Upper lobe of left lung (tissue), 4 donors: ENCODE data around the gene FBXL7.

Experiments
- CTCF ChIP-seq, 6 experiments: fragments of 450-650 bp in 4 of 6; fragments of 200-600 bp in 2 of 6; sonication (generic) in 2 of 6; IDR thresholded peaks; one replicate each; pipeline ENCODE4 v1.5.1; 2016 to 2019; ENCODE audit warnings: antibody characterized with exemption in 6 of 6
- EP300 ChIP-seq, 4 donors: sonication (generic); formaldehyde crosslinking; IDR thresholded peaks; one replicate each; pipeline ENCODE4 v1.5.1; 2017; ENCODE audit warnings: antibody characterized with exemption in 4 of 4, control low read depth in 2 of 4
- POLR2AphosphoS5 ChIP-seq, 2 donors: sonication (generic); formaldehyde crosslinking; IDR thresholded peaks; one replicate each; pipeline ENCODE4 v1.5.1; 2017; ENCODE audit warnings: antibody characterized with exemption in 2 of 2

- TF ChIP-seq POLR2AphosphoS5 (IDR thresholded peaks at IDR 0.05) (no peak), CTCF (IDR thresholded peaks at IDR 0.05) (no peak), EP300 (IDR thresholded peaks at IDR 0.05) (no peak)
Measured at GRCh38 chr5:15927710-15928380, 427.9 kb downstream of the FBXL7 start.
